ENCODE results near the gene IGDCC3.

The IGDCC3 gene

GRCh38 chr15:65309882-65310418 lies 67.9 kb downstream of the IGDCC3 start:
- Histone ChIP-seq H3K79me2 (ENCODE audit: control insufficient read depth, insufficient read depth, low read length, poor library complexity) (no peaks in the 10 kb centered on the region), H3K23ac (ENCODE audit: low read length) (no peak overlapping the region), H3K9me3 (ENCODE audit: insufficient read depth, low read depth, low read length) (peaks cover 2% of the 10 kb centered on the region), H3K27me3 (ENCODE audit: insufficient read depth, low read length) (no peaks in the 10 kb centered on the region), H3K4me1 (ENCODE audit: control insufficient read depth in 1 of 2, insufficient read depth in 2 of 2, low read length in 2 of 2) (no peaks in the 10 kb centered on the region), H4K8ac (ENCODE audit: low read depth, low read length) (no peak overlapping the region), H4K91ac (ENCODE audit: low read depth, low read length) (no peak overlapping the region), H3K4me2 (ENCODE audit: low read length) (no peak overlapping the region), H3K4me3 (ENCODE audit: low read depth, low read length) (no peak overlapping the region), H2BK5ac (ENCODE audit: low read depth, low read length, poor library complexity) (no peak overlapping the region), H2BK12ac (ENCODE audit: low read length) (no peak overlapping the region), H3K9ac (ENCODE audit: low read length) (no peak overlapping the region), H4K12ac (ENCODE audit: low read depth, low read length) (no peak overlapping the region), H3K14ac (ENCODE audit: low read length) (no peak overlapping the region), H3K18ac (ENCODE audit: low read length) (no peak overlapping the region), H3K36me3 (ENCODE audit: control insufficient read depth in 1 of 2, insufficient read depth in 2 of 2, low read length in 2 of 2) (no peaks in the 10 kb centered on the region), H3K79me1 (ENCODE audit: low read length) (no peaks in the 10 kb centered on the region), H2AFZ (ENCODE audit: insufficient read depth, low read length, poor library complexity) (no peak overlapping the region), H3K4ac (ENCODE audit: low read depth, low read length) (no peak overlapping the region), H2BK120ac (ENCODE audit: insufficient read depth, low read length, poor library complexity) (no peak overlapping the region), H3K27ac (ENCODE audit: low read depth, low read length) (no peak overlapping the region), H2AK5ac (ENCODE audit: low read length) (no peak overlapping the region)
- no peak for DNase-seq
- WGBS (ENCODE audit: extremely low coverage, insufficient coverage, insufficient read length): no CpG with 5 or more reads among the region's 12 CpGs

GRCh38 chr15:65307978-65308377 lies 69.8 kb downstream of the IGDCC3 start:
- Histone ChIP-seq H3K4me1 (ENCODE audit: control insufficient read depth in 1 of 2, insufficient read depth in 2 of 2, low read length in 2 of 2) (peaks cover 3 to 4% of the 10 kb centered on the region in 2 experiments), H2AK5ac (ENCODE audit: low read length) (no peak overlapping the region), H4K91ac (ENCODE audit: low read depth, low read length) (no peak overlapping the region), H4K12ac (ENCODE audit: low read depth, low read length) (no peak overlapping the region), H2BK12ac (ENCODE audit: low read length) (no peak overlapping the region), H3K27me3 (ENCODE audit: insufficient read depth, low read length) (no peaks in the 10 kb centered on the region), H3K14ac (ENCODE audit: low read length) (no peak overlapping the region), H2BK120ac (ENCODE audit: insufficient read depth, low read length, poor library complexity) (no peak overlapping the region), H3K9ac (ENCODE audit: low read length) (no peak overlapping the region), H2BK5ac (ENCODE audit: low read depth, low read length, poor library complexity) (no peak overlapping the region), H2AFZ (ENCODE audit: insufficient read depth, low read length, poor library complexity) (no peak overlapping the region), H3K4me3 (ENCODE audit: low read depth, low read length) (no peak overlapping the region), H3K4me2 (ENCODE audit: low read length) (no peak overlapping the region), H3K4ac (ENCODE audit: low read depth, low read length) (no peak overlapping the region), H3K79me1 (ENCODE audit: low read length) (peaks cover 9% of the 10 kb centered on the region), H3K79me2 (ENCODE audit: control insufficient read depth, insufficient read depth, low read length, poor library complexity) (no peaks in the 10 kb centered on the region), H3K27ac (ENCODE audit: low read depth, low read length) (no peak overlapping the region), H4K8ac (ENCODE audit: low read depth, low read length) (no peak overlapping the region), H3K23ac (ENCODE audit: low read length) (no peak overlapping the region), H3K9me3 (ENCODE audit: insufficient read depth, low read depth, low read length) (peaks cover 2% of the 10 kb centered on the region), H3K18ac (ENCODE audit: low read length) (no peak overlapping the region), H3K36me3 (ENCODE audit: control insufficient read depth in 1 of 2, insufficient read depth in 2 of 2, low read length in 2 of 2) (no peaks in the 10 kb centered on the region)
- DNase-seq: no peak
- no CpG with 5 or more reads among the region's 6 CpGs for WGBS (ENCODE audit: extremely low coverage, insufficient coverage, insufficient read length)

GRCh38 chr15:65306551-65306950 lies 71.3 kb downstream of the IGDCC3 start:
- H3K23ac ChIP-seq (ENCODE audit: low read length): no peak overlapping the region
- no peaks in the 10 kb centered on the region for H3K79me2 ChIP-seq (ENCODE audit: control insufficient read depth, insufficient read depth, low read length, poor library complexity)

GRCh38 chr15:65305776-65306175 lies 72.0 kb downstream of the IGDCC3 start:
- no peak for DNase-seq
- no peak overlapping the region for H4K8ac ChIP-seq (ENCODE audit: low read depth, low read length)
- H2BK12ac ChIP-seq (ENCODE audit: low read length): no peak overlapping the region
- H3K23ac ChIP-seq (ENCODE audit: low read length): no peak overlapping the region
- no peak overlapping the region for H3K4me3 ChIP-seq (ENCODE audit: low read depth, low read length)
- H2BK120ac ChIP-seq (ENCODE audit: insufficient read depth, low read length, poor library complexity): no peak overlapping the region
- no peak overlapping the region for H4K12ac ChIP-seq (ENCODE audit: low read depth, low read length)
- no peak overlapping the region for H3K4ac ChIP-seq (ENCODE audit: low read depth, low read length)
- no peak overlapping the region for H3K18ac ChIP-seq (ENCODE audit: low read length)
- peaks cover 3 to 4% of the 10 kb centered on the region in 2 experiments for H3K4me1 ChIP-seq (ENCODE audit: control insufficient read depth in 1 of 2, insufficient read depth in 2 of 2, low read length in 2 of 2)
- no peak overlapping the region for H4K91ac ChIP-seq (ENCODE audit: low read depth, low read length)
- no peak overlapping the region for H3K27ac ChIP-seq (ENCODE audit: low read depth, low read length)
- no peak overlapping the region for H3K9ac ChIP-seq (ENCODE audit: low read length)
- no peak overlapping the region for H3K4me2 ChIP-seq (ENCODE audit: low read length)
- WGBS (ENCODE audit: extremely low coverage, insufficient coverage, insufficient read length): no CpG with 5 or more reads among the region's 3 CpGs
- H2AK5ac ChIP-seq (ENCODE audit: low read length): no peak overlapping the region
- H3K27me3 ChIP-seq (ENCODE audit: insufficient read depth, low read length): no peaks in the 10 kb centered on the region
- no peak overlapping the region for H3K14ac ChIP-seq (ENCODE audit: low read length)
- peaks cover 9% of the 10 kb centered on the region for H3K79me1 ChIP-seq (ENCODE audit: low read length)
- H3K36me3 ChIP-seq (ENCODE audit: control insufficient read depth in 1 of 2, insufficient read depth in 2 of 2, low read length in 2 of 2): no peaks in the 10 kb centered on the region
- no peaks in the 10 kb centered on the region for H3K9me3 ChIP-seq (ENCODE audit: insufficient read depth, low read depth, low read length)
- H2AFZ ChIP-seq (ENCODE audit: insufficient read depth, low read length, poor library complexity): no peak overlapping the region
- H3K79me2 ChIP-seq (ENCODE audit: control insufficient read depth, insufficient read depth, low read length, poor library complexity): no peaks in the 10 kb centered on the region
- H2BK5ac ChIP-seq (ENCODE audit: low read depth, low read length, poor library complexity): no peak overlapping the region

More at GRCh38 chr15:65306551-65306950, 71.3 kb downstream of the IGDCC3 start:
- no peak overlapping the region for H3K27ac ChIP-seq (ENCODE audit: low read depth, low read length)
- H3K4me1 ChIP-seq (ENCODE audit: control insufficient read depth in 1 of 2, insufficient read depth in 2 of 2, low read length in 2 of 2): peaks cover 3 to 4% of the 10 kb centered on the region in 2 experiments
- no peak overlapping the region for H3K9ac ChIP-seq (ENCODE audit: low read length)
- H3K4me3 ChIP-seq (ENCODE audit: low read depth, low read length): no peak overlapping the region
- H3K4ac ChIP-seq (ENCODE audit: low read depth, low read length): no peak overlapping the region
- no peak overlapping the region for H3K18ac ChIP-seq (ENCODE audit: low read length)
- no peak overlapping the region for H3K14ac ChIP-seq (ENCODE audit: low read length)
- peaks cover 9% of the 10 kb centered on the region for H3K79me1 ChIP-seq (ENCODE audit: low read length)
- H2BK12ac ChIP-seq (ENCODE audit: low read length): no peak overlapping the region
- H4K91ac ChIP-seq (ENCODE audit: low read depth, low read length): no peak overlapping the region
- no peak overlapping the region for H2AK5ac ChIP-seq (ENCODE audit: low read length)
- no peak overlapping the region for H4K12ac ChIP-seq (ENCODE audit: low read depth, low read length)
- H3K4me2 ChIP-seq (ENCODE audit: low read length): no peak overlapping the region
- no peak for DNase-seq
- H3K36me3 ChIP-seq (ENCODE audit: control insufficient read depth in 1 of 2, insufficient read depth in 2 of 2, low read length in 2 of 2): no peaks in the 10 kb centered on the region
- no peak overlapping the region for H2BK120ac ChIP-seq (ENCODE audit: insufficient read depth, low read length, poor library complexity)
- H3K27me3 ChIP-seq (ENCODE audit: insufficient read depth, low read length): no peaks in the 10 kb centered on the region
- no peaks in the 10 kb centered on the region for H3K9me3 ChIP-seq (ENCODE audit: insufficient read depth, low read depth, low read length)
- no peak overlapping the region for H2BK5ac ChIP-seq (ENCODE audit: low read depth, low read length, poor library complexity)
- H4K8ac ChIP-seq (ENCODE audit: low read depth, low read length): no peak overlapping the region
- H2AFZ ChIP-seq (ENCODE audit: insufficient read depth, low read length, poor library complexity): no peak overlapping the region

Data from trophoblast cell (in vitro differentiated cells and primary cell).